HG02981 (cell line): ENCODE data around the gene SCARF2.
"Not testable (repeated sequence)": the region's sequence is repeated elsewhere in the genome, so short reads cannot be mapped to it uniquely, and the experiment has no call there.

ENCODE experiments used
- ATAC-seq: cut with Tn5 transposase; IDR thresholded peaks from one replicate; pipeline ENCODE4 v1.9.1; 2021; ENCODE audit warnings: mild to moderate bottlenecking, moderate library complexity; ENCODE audit not compliant: unreplicated experiment

Gene SCARF2, protein sequence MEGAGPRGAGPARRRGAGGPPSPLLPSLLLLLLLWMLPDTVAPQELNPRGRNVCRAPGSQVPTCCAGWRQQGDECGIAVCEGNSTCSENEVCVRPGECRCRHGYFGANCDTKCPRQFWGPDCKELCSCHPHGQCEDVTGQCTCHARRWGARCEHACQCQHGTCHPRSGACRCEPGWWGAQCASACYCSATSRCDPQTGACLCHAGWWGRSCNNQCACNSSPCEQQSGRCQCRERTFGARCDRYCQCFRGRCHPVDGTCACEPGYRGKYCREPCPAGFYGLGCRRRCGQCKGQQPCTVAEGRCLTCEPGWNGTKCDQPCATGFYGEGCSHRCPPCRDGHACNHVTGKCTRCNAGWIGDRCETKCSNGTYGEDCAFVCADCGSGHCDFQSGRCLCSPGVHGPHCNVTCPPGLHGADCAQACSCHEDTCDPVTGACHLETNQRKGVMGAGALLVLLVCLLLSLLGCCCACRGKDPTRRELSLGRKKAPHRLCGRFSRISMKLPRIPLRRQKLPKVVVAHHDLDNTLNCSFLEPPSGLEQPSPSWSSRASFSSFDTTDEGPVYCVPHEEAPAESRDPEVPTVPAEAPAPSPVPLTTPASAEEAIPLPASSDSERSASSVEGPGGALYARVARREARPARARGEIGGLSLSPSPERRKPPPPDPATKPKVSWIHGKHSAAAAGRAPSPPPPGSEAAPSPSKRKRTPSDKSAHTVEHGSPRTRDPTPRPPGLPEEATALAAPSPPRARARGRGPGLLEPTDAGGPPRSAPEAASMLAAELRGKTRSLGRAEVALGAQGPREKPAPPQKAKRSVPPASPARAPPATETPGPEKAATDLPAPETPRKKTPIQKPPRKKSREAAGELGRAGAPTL

DNA sequence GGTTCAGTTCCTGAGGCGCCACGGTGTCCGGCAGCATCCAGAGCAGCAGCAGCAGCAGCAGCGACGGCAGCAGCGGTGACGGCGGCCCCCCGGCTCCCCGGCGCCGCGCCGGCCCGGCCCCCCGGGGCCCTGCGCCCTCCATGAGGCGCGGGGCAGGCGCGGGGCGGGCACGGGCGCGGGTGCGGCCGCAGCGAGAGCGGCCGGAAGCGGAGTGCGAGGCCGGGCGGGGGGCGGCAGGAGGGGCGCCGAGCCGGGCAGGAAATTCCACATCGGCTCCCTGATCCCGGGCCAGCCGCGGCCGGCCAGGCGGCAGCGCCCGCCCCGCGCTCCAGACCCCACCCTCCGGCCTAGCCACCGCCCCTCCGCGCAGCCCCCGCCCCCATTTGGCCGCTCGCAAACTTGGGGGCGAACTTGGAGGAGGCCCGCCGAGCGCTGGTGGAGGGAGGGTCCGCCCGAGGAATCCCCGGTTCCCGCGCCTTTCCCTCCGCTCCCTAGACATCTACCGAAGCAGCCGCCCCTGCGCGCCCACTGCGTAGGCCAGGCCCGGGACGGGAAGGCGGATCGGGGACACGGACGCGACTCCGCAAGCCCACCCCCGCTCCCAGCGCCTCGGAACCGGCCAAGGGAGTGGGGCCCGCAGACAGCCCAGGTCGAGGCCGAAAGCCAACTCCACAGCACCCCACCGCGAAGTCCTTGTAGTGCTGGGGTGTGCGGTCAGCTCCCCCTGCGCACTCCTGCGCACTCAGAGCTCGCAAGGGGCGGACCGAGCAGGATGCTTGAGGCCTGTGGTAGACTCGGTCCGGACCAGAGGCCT is at the start of gene SCARF2:
TSS of gene SCARF2 (minus strand) at position 213 of the 814 bp plus-strand sequence. CDS start at position 142, 71 bp downstream.
- ATAC-seq, result no peak

DNA sequence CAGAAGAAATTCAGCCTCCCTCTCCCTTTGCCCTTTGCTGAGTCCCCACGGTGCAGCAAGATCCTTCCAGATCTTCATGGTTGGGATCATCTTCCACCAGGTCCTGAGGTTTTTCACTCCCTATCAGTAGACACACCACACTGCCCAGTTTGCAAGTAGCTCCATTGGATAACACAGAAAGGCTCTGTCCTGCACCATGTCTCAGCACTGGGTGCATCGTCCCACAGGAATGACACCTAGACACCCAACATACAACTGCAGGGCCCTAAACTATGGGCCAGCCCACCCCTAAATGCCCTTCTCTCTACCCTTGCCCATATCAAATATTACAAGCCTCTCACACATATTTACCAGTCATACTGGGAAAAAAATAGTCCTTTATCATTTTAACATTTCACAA is 48.6 kb upstream of the SCARF2 start:
- ATAC-seq, result no peak

DNA sequence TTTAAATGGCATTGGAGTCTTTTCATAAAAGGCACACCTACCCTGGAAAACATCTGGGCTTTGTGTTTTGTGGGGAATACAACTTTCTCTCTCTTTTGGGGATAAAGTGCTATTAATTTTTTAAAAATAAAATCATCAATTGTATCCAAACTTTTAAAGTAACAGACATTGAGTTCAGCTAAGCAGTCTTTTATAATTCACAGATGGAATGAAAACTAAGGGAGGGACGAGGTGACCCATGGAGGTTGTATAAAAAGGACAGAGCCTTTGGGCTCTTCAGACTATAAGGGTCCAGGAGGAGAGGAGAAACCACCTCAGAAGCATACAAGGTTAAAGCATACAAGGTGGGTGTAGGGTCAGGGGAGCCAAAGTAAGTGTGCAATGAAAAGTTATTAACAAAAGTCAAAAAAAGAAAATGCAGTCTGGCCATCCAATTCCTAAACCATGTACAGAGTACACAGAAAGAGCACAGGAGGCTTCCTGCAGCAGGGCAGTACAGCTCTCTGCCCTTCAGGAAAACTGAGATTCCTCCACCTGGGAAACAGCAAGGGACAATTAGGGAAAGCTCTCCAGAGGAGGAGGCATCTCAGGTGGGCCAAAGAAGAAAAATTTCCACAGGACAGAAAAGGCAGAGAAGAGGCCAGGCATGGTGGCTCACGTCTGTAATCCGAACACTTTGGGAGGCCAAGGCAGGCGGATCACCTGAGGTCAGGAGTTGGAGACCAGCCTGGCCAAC is 47.5 kb upstream of the SCARF2 start:
- no peak for ATAC-seq

DNA sequence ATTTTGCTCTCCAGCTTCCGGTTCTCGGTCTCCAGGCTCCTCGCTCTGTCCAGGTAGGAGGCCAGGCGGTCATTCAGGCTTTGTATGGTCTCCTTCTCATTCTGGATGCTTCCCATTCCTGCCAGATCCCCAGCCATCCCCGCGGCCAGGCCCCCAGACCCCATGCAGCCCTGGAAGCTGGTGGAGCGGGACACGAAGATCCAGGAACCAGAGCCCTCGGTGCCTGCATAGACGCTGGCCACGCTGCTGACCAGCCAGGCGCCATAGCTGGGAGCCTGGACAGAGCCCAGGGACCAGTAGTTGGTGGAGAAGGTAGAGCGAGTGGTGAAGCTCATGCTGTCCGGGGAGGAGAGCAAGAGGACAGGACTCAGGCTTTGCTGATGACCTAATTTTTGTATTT is 46.1 kb upstream of the SCARF2 start:
- ATAC-seq, result no peak

DNA sequence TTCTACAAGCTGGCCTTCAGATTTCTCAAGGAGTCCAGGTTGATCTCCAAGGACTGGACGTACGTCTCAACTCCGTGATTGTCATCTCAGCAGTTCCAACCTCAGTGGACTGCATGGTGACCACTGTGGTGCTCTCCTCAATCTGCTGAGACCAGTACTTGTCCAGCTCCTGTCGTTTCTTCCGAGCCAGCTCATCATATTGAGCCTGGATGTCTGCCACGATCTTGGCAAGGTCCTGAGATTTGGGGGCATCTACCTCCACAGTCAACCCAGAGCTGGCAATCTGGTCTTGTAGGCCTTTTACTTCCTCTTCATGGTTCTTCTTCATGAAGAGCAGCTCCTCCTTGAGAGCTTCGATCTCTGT is 45.5 kb upstream of the SCARF2 start:
- not testable (repeated sequence) for ATAC-seq

DNA sequence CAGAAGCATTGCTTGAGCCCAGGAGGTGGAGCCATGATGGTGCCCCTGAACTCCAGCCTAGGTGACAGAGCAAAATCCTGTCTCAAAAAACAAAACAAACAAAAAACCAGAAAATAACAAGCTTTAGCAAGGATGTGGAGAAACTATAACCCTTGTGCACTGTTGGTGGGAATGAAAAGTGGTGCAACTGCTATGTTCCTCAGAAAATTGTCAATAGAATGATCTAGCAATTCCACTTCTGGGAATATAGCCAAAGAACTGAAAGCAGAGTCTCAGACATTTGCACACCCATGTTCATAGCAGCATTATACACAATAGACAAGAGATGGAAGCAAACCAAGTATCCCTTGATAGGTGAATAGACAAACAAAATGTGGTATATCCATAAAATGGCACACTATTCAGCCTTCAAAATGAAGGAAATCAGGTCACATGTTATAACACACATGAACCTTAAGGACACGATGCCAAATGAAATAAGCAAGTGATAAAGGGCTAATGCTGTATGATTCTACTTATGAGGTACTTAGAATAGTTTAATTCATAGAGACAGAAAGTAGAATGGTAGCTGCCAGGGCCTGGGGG is 42.1 kb upstream of the SCARF2 start:
- no peak for ATAC-seq

DNA sequence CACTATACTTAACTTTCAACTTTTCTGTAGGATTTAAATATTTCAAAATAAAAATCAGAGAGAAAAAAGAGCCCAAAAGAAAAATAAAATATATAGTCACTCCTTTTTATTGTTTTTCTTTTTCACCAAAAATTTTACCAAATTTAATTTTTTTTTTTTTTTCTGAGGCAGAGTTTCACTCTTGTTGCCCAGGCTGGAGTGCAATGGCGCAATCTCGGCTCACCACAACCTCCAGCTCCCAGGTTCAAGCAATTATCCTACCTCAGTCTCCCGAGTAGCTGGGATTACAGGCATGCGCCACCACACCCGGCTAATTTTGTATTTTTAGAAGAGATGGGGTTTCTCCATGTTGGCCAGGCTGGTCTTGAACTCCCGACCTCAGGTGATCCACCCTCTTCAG is 40.4 kb upstream of the SCARF2 start:
- ATAC-seq, result not testable (repeated sequence)

DNA sequence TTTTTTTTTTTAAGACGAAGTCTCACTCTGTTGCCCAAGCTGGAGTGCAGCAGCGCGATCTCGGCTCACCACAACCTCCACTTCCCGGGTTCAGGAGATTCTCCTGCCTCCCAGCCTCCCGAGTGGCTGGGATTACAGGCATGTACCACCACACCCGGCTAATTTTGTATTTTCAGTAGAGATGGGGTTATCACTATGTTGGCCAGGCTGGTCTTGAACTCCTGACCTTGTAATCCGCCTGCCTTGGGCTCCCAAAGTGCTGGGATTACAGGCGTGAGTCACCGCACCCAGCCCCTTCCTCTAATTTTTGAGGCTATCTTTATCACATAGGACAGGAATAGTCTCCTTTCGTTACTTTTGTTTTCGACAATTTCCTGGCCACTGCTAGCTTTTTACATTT is 37.9 kb upstream of the SCARF2 start:
- not testable (repeated sequence) for ATAC-seq

DNA sequence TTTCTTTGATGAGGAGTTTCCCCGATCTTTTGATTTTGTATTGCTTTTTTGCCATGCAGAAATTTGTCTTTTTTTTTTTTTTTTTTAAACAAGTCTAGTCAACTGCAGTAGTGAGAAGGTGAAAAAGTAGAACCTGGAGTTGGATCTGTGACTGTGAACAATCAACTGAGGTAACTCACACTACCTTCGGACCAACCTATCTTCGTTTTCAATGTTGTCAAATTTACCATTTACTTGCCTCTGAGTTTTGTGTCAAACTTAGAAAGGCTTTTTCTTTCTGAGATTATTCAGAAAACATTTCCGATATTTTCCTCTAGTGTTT is 37.5 kb upstream of the SCARF2 start:
- ATAC-seq, result no peak

DNA sequence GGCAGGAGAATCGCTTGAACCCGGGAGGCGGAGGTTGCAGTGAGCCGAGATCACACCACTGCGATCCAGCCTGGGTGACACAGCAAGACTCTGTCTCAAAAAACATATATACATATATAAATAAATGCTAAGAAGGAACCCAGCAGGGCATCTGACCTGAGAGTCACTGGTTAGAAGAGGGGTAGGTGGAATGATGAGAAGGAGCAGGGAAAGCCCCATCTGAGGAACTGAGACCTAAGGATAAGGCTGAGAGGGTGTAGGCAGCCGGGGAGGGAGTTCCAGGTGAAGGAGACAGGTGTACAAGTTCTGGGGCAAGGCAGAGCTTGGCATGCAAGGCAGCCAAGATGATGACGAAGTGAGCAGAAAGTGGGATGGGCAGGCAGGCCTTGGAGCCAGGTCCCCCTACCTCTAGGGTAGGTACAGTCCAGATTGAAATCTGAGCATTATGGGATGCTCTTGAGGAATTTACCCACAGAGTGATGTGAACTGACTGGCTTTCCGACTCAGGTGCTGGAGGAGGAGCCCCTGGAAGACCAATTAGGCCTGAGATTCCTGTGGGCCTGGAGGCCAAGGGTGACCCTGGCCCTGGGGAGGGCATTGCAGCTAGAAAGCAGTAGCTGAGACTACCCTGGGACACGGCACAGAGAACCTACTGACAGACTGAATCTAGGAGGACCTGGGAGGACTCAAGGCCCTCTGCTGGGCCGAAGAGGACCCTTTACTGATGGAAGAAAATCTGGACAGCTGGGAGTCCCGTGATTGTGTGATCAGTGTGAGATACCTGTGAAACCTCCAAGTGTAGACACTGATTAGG is 35.2 kb upstream of the SCARF2 start:
- ATAC-seq, result no peak

DNA sequence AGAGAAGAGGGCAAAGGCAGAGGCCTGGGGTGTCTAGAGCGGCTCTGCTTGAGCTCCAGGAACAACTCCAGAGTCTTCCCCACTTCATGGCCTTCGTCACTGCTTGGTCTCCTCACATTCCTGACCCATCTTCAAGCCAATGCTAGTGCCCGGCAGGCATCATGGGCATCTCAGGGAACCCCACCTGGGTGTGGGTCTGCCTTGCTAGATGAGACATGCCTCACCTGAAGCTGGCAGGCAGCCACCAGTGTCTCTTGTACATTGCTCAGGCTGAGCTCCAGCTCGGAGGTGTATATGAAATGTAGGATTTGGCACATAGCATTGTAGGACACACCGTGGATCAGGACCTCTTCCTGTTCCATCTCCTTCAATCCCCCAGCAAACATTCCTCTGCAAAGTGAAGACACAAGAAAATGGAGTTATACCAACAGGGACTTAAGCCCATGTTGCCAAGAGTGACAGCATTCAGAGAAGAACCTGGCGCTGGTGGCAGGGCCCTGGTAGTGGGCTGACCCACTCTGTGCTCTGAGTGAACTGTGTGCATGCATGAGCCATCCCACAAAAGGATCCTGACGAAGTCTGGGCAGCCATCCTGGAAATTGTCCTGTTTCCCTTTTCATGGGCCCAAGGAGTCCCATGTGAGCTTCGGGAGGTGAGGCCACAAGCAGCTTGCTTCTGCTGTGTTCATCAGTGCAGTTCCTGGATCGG is 33.7 kb upstream of the SCARF2 start:
- ATAC-seq, result no peak

DNA sequence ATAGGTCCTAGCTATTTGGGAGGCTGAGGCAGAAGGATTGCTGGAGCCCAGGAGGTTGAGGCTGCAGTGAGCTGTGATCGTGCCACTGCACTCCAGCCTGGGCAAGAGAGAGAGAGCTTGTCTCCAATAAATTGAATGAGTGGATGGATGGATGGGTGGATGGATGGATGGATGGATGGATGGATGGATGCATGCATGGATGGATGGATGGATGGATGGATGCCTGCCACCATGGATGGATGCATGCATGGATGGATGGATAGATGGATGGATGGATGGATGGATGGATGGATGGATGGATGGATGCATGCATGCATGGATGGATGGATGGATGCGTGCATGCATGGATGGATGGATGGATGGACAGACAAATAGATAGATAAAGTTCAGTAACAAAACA is 32.9 kb upstream of the SCARF2 start:
- ATAC-seq, result not testable (repeated sequence)

DNA sequence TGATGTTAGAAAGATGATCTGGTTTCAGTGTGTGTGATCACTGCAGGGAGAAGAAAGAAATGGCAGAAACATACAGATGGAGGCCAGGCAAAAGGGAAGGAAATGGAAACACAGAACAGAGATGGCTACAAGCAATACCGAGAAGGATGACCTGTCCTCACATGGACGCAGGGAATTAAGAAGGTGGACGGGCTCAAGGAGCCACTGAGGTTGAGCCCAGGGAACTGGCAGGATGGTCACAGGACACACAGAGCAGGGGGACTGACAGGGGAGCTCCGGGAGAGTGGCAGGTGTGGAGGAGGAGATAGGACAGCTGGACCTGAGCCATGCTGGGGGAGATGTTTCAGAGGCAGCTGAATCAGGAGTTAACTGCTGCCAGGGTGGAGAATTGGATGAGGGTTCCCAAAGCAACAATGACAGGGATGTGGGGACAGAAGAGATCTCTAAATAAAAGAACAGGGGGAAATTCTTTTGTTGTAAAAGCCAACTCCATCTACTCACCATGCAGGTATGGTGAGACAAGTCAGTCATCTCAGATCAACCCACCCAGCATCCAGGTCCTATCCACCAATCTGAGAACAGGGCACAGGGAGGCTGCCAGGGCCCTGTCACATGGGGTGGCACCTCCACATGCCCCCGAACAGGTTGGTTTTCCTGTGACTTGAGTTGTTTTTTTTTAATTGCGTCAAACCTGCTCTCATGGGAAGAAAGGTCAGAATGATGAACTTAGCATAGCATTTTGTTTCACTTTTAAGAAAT is 31.7 kb upstream of the SCARF2 start:
- ATAC-seq, result no peak

DNA sequence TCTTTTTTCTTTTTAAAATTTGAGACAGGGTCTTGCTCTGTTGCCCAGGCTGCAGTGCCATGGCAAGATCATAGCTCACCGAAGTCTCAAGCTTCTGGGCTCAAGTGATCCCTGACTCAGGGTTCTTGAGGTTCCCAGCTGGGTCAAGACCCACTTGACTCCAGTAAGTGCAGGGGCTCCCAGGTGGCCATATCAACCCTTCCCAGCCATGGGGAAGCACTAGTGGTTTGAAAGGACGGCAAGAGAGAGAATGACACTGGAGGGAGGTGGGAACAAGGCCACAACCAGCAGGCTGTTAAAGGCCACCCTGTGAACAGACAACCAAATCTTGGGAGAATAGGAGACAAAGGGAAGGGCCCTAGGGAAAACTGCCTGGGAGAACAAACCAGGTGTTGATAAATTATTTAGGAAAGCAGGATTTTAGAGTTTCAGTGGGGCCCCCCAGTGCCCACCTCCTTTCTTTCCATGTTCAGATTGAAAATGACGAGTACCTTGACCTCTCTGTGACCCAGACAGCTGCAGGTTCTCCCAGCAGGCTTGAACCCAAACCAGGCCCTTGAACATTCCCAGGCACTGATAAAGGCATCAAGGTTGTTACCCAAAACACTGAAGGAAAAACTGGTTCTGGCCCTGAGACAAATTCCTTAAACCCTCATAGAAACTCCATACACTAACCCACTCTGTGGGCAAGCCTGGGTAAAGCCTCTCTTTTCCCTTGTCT is 29.2 kb upstream of the SCARF2 start:
- no peak for ATAC-seq

DNA sequence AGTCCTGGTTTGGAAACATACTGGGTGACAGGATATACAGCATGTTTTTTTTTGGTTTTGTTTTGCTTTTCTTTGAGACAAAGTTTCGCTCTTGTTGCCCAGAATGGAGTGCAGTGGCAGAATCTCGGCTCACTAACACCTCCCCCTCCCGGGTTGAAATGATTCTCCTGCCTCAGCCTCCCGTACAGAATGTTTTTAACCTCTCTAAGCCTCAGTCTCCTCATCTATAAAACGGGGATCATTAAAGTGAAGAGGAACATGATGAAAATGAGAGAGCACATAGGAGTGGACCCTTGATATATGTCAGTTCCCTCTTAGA is 28.1 kb upstream of the SCARF2 start:
- ATAC-seq, result no peak

DNA sequence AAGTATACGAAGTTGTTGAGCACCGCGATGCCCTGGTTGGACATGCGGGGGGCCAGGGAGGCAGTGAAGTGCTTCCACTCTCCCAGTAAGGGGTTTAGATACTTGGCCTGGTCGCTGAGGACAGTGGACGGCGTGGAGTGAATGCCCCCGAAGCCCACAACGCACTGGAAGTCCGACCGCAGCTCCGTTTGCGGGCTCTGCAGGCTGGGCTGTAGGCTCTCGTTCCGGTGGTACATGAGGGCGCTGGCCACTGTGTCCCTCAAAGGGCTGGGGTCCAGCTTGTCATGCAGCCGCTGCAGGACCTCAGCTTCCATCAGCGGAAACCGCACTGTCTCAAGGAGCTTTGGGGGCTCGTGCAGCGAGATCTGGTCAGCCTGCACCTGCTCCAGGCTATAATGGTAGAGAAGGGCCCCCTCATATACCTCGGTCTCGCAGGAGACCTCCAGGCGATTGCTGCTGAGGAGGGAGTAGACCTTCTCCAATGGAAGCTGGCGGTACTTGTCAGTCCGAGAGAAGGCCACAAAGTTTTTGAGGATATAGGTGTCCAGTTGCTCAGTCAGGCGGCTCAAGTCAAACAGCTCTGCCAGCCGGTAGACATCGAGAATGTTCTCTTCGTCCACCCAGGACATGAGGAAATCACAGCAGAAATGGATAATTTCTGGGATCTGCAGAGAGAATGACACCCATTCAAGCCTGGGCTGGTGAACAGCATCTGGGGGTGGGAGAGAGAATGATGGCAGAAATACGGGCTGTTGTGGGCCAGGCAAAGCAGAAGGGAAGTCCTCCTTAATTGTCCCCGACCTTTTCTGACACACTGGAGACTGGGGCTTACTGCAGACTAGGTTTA is 27.5 kb upstream of the SCARF2 start:
- ATAC-seq, result no peak

DNA sequence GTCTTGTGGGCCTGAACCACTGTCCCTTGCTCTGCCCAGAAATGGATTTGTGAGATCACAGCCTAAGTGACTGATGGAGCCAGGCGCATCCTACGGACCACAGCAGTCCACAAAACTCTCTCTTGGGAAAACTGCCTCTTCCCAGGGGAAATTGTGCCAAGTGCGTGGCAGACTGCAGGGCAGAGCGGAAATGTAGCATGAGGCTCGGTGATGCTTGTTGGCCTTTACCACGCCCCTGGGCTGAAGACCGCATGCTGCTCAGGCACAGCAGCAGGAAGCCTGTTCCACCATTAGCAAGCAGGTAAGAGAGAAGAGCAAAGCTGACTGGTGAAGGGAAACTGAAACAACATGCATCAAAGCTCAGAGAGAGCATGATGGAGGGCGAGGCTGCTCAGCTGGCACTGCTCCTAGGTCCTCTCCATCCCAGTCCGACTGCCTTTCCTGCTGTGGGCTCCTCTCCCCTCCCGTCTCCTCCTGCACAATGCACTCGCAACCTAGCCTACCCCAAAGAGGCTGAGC is 26.5 kb upstream of the SCARF2 start:
- ATAC-seq, result no peak
